Measurements from ENCODE around the gene MYCBP2.

- TF ChIP-seq EZH2phosphoT487 (conservative IDR thresholded peaks at IDR 0.05; ENCODE audit: low read length), result no peak
- TF ChIP-seq CTCF (IDR thresholded peaks at IDR 0.05; ENCODE audit: insufficient read depth, low read length, poor library complexity, severe bottlenecking), result no peak
Measured at GRCh38 chr13:77306458-77306857, 20.4 kb downstream of the MYCBP2 start.
